ENCODE data around the gene TPST2.

TPST2 gene

DNA sequence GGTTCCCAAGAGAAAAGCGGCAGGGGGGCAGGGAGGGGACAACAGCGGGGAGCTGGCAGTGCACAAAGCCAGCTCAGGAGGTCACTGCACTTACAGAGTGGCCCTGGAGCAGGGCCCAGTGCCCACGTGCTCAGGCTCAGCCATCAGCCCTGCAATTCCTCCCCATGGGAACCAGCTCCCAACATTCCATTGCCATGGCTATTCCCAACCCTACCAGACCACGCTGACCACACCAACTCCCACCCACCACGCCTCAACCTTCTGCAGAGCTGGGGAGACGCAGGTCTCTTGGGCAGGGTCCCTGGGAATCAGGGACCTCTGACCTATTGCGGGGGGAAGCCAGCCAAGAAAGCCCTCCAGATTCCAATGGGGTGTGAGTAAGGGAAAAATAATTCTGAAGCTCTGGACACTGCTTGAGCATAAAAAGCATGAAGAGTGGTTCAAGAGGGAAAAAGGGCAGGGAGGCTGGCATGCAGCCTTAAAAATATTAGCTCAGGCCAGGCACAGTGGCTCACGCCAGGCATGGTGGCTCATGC lies 39.4 kb downstream of the TPST2 start:
- TF ChIP-seq, protein P1, sequence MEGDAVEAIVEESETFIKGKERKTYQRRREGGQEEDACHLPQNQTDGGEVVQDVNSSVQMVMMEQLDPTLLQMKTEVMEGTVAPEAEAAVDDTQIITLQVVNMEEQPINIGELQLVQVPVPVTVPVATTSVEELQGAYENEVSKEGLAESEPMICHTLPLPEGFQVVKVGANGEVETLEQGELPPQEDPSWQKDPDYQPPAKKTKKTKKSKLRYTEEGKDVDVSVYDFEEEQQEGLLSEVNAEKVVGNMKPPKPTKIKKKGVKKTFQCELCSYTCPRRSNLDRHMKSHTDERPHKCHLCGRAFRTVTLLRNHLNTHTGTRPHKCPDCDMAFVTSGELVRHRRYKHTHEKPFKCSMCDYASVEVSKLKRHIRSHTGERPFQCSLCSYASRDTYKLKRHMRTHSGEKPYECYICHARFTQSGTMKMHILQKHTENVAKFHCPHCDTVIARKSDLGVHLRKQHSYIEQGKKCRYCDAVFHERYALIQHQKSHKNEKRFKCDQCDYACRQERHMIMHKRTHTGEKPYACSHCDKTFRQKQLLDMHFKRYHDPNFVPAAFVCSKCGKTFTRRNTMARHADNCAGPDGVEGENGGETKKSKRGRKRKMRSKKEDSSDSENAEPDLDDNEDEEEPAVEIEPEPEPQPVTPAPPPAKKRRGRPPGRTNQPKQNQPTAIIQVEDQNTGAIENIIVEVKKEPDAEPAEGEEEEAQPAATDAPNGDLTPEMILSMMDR (IDR thresholded peaks at IDR 0.05; ENCODE audit: low read depth, low read length, missing control alignments), result no peak
- DNase-seq (ENCODE audit: low read depth), result no peak
- H3K4me3 ChIP-seq (ENCODE audit: low read depth, low read length), result no peak overlapping the region

DNA sequence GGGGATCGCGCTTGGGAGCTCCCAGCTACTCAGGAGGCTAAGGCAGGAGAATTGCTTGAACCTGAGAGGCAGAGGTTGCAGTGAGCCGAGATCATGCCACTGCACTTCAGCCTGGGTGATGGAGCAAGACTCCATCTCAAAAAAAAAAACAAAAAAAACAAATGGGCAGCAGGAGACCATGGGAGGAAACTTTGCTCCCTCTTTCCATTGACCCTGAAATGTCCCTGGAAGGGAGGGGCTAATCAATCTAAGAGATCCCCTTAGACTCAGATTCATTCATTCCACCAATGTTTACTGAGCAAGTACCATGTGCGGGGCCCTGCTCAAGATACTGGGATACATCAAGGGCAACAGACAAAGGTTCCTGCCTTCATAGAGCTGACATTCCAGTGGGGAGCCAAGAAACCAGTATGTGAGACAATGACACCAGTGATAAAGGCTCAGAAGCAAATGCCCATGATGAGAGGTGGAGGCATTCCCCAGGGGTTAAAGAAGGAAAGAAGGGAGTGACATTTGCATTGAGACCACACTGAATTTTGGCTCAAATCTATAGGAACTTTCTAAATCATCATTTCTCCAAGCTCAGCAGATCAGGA lies 39.9 kb downstream of the TPST2 start:
- no peak for DNase-seq (ENCODE audit: low read depth)
- TF ChIP-seq, protein P1 (IDR thresholded peaks at IDR 0.05; ENCODE audit: low read depth, low read length, missing control alignments), result no peak
- H3K4me3 ChIP-seq (ENCODE audit: low read depth, low read length), result no peak overlapping the region

DNA sequence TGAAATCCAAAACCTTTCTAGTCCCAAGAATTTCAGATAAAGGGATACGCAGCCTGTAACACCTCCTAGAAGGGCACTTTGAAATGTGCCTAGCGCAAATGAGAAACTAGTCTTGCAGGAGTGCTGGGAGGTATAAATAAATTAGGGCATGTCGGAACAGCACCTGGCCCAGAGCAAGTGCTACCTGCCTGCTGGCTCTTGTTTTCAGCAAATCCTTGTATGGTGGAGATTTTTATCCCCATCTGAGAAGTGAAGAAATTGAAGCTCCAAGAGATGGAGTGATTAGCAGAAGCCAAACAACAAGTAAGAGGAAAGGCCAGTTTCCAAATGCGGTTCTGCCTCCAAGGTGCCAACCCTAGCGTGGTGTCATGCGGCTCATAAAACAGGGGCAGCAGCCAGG lies 40.9 kb downstream of the TPST2 start:
- DNase-seq (ENCODE audit: low read depth), result no peak
- TF ChIP-seq, protein P1 (IDR thresholded peaks at IDR 0.05; ENCODE audit: low read depth, low read length, missing control alignments), result no peak
- H3K4me3 ChIP-seq (ENCODE audit: low read depth, low read length), result no peak overlapping the region

DNA sequence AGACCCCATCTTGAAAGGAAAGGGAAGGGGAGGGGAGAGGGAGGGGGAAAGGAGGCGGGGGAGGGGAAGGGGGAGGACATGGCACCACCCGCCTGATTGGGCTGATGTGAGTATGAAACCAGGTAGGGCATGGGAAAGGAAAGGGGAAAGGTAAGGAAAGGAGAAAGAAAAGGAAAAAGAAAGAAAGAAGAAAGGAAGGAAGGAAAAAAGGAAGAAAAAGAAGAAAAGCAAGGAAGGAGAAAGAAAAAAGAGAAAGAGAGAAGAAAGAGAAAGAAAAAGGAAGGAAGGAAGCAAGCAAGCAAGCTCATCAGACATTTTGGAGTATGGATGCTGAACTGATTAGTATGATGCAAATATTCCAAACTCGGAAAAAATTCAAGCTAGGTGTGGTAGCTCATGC lies 41.6 kb downstream of the TPST2 start:
- no peak for DNase-seq (ENCODE audit: low read depth)
- TF ChIP-seq, protein P1 (IDR thresholded peaks at IDR 0.05; ENCODE audit: low read depth, low read length, missing control alignments), result no peak
- no peak overlapping the region for H3K4me3 ChIP-seq (ENCODE audit: low read depth, low read length)

DNA sequence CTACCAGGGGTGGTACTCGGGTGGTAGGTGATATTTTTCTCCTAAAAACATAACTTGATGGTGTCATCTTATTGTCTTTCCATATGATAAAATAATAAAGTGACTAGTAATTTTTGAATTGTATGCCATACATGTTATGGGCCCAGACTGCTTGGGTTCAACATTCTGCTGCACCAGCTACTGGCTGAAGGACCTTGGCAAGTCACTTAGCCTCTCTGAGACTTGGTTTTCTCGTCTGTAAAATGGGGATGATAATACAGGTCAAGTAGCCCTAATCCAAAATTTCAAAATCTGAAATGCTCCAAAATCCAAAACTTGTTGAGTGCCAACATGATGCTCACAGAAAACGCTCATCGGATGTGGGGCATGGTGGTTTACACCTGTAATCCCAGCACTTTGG lies 42.1 kb downstream of the TPST2 start:
- DNase-seq (ENCODE audit: low read depth), result no peak
- H3K4me3 ChIP-seq (ENCODE audit: low read depth, low read length), result no peak overlapping the region
- TF ChIP-seq, protein P1 (IDR thresholded peaks at IDR 0.05; ENCODE audit: low read depth, low read length, missing control alignments), result no peak

DNA sequence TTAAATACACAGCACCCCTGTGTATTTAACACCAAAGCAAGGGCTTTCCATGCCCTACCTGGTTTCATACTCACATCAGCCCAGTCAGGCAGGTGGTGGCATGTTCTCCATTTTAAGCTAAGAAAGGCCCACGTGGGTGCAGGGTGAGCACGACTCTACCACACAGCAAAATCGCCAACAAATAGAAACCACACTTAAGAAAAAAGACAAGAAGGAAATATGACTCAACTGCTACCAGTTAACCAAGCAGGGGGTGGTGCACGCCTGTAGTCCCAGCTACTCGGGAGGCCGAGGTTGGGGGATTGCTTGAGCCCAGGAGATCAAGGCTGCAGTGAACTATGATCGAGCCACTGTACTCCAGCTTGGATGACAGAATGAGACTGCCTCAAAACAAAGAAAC lies 42.5 kb downstream of the TPST2 start:
- no peak overlapping the region for H3K4me3 ChIP-seq (ENCODE audit: low read depth, low read length)
- TF ChIP-seq, protein P1 (IDR thresholded peaks at IDR 0.05; ENCODE audit: low read depth, low read length, missing control alignments), result no peak
- DNase-seq (ENCODE audit: low read depth), result no peak

DNA sequence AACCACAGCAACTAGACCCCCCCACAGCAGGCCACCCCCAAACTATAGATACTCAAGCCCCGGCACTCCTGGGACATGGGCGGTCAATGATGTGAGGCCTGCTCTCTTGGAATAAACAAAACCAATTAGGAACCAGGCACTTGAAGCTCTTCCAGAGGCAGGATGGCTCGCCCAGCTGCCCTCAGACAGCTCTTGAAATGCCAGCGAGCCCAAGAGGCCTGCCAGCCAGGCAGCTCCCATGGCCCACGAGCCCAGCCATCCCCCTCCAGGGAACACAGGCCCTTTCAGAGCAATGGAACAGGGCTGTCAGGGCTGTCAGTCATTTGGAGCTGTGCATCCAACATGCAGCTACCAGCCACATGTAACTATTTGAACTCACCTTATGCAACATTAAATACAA lies 43.6 kb downstream of the TPST2 start:
- TF ChIP-seq, protein P1 (IDR thresholded peaks at IDR 0.05; ENCODE audit: low read depth, low read length, missing control alignments), result no peak
- no peak overlapping the region for H3K4me3 ChIP-seq (ENCODE audit: low read depth, low read length)
- no peak for DNase-seq (ENCODE audit: low read depth)
